ENCODE measurements around the gene S100B. TPM values are rescaled to one million over a fixed set of nuclear protein-coding genes. Genes with fewer than 3 reads are reported as not detected.

Gene S100B
- total and polyA plus RNA-seq, 4 donors, result 0.79 to 1.4 (median 1.1) TPM

DNA sequence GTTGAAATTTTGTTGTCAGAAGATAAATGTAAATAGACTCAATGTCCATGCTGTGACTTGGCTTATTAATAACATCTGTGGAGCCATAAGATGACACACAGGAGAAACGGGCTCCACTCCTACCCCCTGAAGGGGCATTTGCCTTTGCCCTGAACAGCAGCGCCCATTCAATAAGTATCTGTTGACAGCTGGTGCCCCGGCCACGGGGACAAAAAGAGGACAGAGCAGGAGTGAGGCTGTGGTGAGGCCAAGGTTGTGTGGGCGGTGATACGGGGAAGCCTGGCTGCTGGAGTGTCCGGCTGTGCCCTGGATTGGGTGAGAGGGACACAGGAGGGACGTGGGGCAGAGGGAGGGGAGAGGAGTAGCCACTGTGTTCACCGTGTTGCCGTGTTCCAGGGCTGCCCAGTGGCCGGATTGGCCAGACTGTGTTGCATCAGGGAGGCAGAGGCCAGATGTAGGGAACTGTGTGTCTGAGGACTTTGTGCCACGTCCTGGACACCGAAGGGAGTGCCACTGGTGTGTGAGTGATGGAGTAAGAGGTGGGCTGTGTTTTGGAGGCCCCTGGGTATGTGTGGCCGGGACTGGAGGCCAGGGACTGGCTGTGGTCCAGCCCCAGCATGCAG lies 45.7 kb upstream of the S100B start:
- H3K36me3 ChIP-seq (ENCODE audit: control insufficient read depth in 4 of 4, insufficient read depth in 3 of 4, low read depth in 1 of 4, low read length in 3 of 4), result peaks cover 24 to 71% (median 56%) of the 10 kb centered on the region in 4 donors
- no peak overlapping the region for H3K27ac ChIP-seq (ENCODE audit: low read depth in 1 of 2, low read length in 2 of 2)
- DNase-seq (ENCODE audit: low spot score), result no peak
- no peak overlapping the region for H3K9ac ChIP-seq (ENCODE audit: low read depth in 1 of 2, low read length in 2 of 2)
- TF ChIP-seq, protein P1, sequence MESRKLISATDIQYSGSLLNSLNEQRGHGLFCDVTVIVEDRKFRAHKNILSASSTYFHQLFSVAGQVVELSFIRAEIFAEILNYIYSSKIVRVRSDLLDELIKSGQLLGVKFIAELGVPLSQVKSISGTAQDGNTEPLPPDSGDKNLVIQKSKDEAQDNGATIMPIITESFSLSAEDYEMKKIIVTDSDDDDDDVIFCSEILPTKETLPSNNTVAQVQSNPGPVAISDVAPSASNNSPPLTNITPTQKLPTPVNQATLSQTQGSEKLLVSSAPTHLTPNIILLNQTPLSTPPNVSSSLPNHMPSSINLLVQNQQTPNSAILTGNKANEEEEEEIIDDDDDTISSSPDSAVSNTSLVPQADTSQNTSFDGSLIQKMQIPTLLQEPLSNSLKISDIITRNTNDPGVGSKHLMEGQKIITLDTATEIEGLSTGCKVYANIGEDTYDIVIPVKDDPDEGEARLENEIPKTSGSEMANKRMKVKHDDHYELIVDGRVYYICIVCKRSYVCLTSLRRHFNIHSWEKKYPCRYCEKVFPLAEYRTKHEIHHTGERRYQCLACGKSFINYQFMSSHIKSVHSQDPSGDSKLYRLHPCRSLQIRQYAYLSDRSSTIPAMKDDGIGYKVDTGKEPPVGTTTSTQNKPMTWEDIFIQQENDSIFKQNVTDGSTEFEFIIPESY (IDR thresholded peaks at IDR 0.05), result no peak
- TF ChIP-seq HNF4A (conservative IDR thresholded peaks at IDR 0.05), result no peak
- TF ChIP-seq HNF4G (IDR thresholded peaks at IDR 0.05), result no peak
- no peak for TF ChIP-seq RAD21 (IDR thresholded peaks at IDR 0.05)
- no peak for TF ChIP-seq EGR1 (IDR thresholded peaks at IDR 0.05; ENCODE audit: low read depth in 2 of 2)
- no peak for TF ChIP-seq NR2F2 (IDR thresholded peaks at IDR 0.05)
- TF ChIP-seq, protein P2, sequence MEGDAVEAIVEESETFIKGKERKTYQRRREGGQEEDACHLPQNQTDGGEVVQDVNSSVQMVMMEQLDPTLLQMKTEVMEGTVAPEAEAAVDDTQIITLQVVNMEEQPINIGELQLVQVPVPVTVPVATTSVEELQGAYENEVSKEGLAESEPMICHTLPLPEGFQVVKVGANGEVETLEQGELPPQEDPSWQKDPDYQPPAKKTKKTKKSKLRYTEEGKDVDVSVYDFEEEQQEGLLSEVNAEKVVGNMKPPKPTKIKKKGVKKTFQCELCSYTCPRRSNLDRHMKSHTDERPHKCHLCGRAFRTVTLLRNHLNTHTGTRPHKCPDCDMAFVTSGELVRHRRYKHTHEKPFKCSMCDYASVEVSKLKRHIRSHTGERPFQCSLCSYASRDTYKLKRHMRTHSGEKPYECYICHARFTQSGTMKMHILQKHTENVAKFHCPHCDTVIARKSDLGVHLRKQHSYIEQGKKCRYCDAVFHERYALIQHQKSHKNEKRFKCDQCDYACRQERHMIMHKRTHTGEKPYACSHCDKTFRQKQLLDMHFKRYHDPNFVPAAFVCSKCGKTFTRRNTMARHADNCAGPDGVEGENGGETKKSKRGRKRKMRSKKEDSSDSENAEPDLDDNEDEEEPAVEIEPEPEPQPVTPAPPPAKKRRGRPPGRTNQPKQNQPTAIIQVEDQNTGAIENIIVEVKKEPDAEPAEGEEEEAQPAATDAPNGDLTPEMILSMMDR (IDR thresholded peaks at IDR 0.05; ENCODE audit: low read depth, low read length, missing input control), result no peak
- no peak for TF ChIP-seq SP1 (IDR thresholded peaks at IDR 0.05)
- no peak for TF ChIP-seq YY1 (IDR thresholded peaks at IDR 0.05)
- TF ChIP-seq, protein P3, sequence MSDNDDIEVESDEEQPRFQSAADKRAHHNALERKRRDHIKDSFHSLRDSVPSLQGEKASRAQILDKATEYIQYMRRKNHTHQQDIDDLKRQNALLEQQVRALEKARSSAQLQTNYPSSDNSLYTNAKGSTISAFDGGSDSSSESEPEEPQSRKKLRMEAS (IDR thresholded peaks at IDR 0.05), result no peak
- TF ChIP-seq JUND (IDR thresholded peaks at IDR 0.05), result no peak
- TF ChIP-seq TAF1 (conservative IDR thresholded peaks at IDR 0.05), result no peak
- no peak for TF ChIP-seq RXRA (IDR thresholded peaks at IDR 0.05)
- TF ChIP-seq ATF3 (IDR thresholded peaks at IDR 0.05), result no peak
- WGBS, result 95% methylated on average over 14 of the region's 14 CpGs
- H3K4me3 ChIP-seq (ENCODE audit: low read depth in 1 of 3, low read length in 3 of 3), result no peak overlapping the region
- H3K9me3 ChIP-seq (ENCODE audit: control insufficient read depth in 4 of 4, low read length in 3 of 4), result peaks cover 0 to 5% (median 2%) of the 10 kb centered on the region in 4 donors
- H3K4me1 ChIP-seq (ENCODE audit: control insufficient read depth in 4 of 4, insufficient read depth in 4 of 4, low read length in 3 of 4), result no peaks in the 10 kb centered on the region
- no peaks in the 10 kb centered on the region for H3K27me3 ChIP-seq (ENCODE audit: control insufficient read depth in 4 of 4, insufficient read depth in 4 of 4, low read length in 3 of 4)

- no peaks in the 10 kb centered on the region for H3K4me1 ChIP-seq (ENCODE audit: control insufficient read depth in 4 of 4, insufficient read depth in 4 of 4, low read length in 3 of 4)
- no peaks in the 10 kb centered on the region for H3K9me3 ChIP-seq (ENCODE audit: control insufficient read depth in 4 of 4, low read length in 3 of 4)
- H3K4me3 ChIP-seq (ENCODE audit: low read depth in 1 of 3, low read length in 3 of 3), result no peak overlapping the region
- no peak overlapping the region for H3K27ac ChIP-seq (ENCODE audit: low read depth in 1 of 2, low read length in 2 of 2)
- no peaks in the 10 kb centered on the region for H3K27me3 ChIP-seq (ENCODE audit: control insufficient read depth in 4 of 4, insufficient read depth in 4 of 4, low read length in 3 of 4)
- TF ChIP-seq FOXA2 (IDR thresholded peaks at IDR 0.05) (no peak), NR2F2 (IDR thresholded peaks at IDR 0.05) (no peak), HNF4A (conservative IDR thresholded peaks at IDR 0.05) (no peak), REST (IDR thresholded peaks at IDR 0.05) (no peak), YY1 (IDR thresholded peaks at IDR 0.05) (no peak), RAD21 (IDR thresholded peaks at IDR 0.05) (no peak), TAF1 (conservative IDR thresholded peaks at IDR 0.05) (no peak), GABPA (IDR thresholded peaks at IDR 0.05 in 1 of 2, conservative IDR thresholded peaks at IDR 0.05 in 1 of 2) (no peak), RXRA (IDR thresholded peaks at IDR 0.05) (no peak), FOXA1 (IDR thresholded peaks at IDR 0.05) (no peak), ATF3 (IDR thresholded peaks at IDR 0.05) (no peak)
- TF ChIP-seq, protein P3 (IDR thresholded peaks at IDR 0.05), result no peak
- no peak for DNase-seq (ENCODE audit: low spot score)
- peaks cover 27 to 70% (median 53%) of the 10 kb centered on the region in 4 donors for H3K36me3 ChIP-seq (ENCODE audit: control insufficient read depth in 4 of 4, insufficient read depth in 3 of 4, low read depth in 1 of 4, low read length in 3 of 4)
- no peak overlapping the region for H3K9ac ChIP-seq (ENCODE audit: low read depth in 1 of 2, low read length in 2 of 2)
- 97% methylated on average over 19 of the region's 19 CpGs for WGBS
Measured at GRCh38 chr21:46649356-46649755, 44.5 kb upstream of the S100B start.
